AG09319 (cell line): ENCODE measurements around the gene RIT2.

ENCODE experiments used
- DNase-seq: peaks from one replicate; pipeline ENCODE4 v3.0.0-alpha.2; 2010; ENCODE audit warnings: low read depth; ENCODE audit errors: extremely low read depth
- CTCF ChIP-seq: IDR thresholded peaks from 2 replicates; pipeline ENCODE4 v1.5.1; 2011; ENCODE audit warnings: low read depth, mild to moderate bottlenecking, inconsistent platforms, low read length, moderate library complexity

Gene RIT2

DNA sequence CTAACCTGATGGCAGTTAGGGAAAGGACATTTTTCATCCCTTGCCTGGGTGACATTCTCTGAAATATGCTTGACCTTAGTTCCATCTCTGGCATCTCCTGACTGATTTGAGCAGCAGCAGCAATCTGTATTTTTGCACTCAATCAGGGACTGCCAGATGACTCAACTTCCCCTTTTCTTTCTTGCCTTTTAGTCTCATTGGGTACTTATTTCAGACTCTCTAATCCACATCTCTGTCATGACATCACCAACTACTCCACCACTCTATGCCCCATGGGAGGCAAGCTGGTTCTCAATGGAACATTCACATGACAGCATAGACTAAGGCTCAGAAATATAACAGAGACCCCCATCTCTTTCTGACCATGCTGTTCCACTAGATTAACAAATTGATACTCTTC, 254.2 kb downstream of the RIT2 start:
- DNase-seq: no peak
- TF ChIP-seq CTCF: no peak

DNA sequence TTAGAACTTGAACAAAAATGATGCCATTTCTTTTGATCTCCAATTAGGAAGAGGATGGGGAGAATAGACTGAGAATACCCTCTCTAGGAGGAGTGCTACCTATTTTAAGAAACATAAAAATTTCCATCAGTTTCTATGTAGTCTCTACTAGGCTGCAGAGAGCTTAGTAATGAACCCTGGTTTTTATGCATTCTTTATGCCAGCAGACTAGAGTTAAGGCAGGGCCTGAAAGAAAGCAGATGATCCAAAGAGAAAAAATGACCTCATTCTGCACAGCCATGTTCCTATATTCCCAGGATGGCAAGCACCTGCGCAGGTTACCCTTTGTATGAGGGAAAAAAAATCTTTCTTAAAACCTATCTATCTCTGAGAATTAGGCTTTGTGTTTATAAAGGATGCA, 254.9 kb downstream of the RIT2 start:
- no peak for TF ChIP-seq CTCF
- DNase-seq: no peak

DNA sequence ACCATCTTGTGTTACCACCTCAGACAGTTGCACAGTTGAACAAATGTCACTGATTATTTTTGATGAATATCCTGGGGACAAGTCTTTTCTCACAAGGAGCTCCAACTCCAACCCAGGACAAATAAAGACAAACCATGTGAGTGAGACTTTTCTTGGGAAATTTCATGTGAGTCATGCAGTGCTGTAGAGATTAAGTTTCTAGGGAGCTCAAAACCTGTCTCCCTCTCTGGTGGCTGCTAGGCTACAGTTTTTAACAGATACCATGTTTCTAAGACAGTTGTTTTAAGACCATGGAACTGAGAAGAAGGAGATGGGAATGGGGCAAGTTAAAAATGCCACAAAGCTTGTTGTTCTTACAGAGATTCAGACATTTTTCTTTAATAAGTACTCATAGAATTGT, 255.5 kb downstream of the RIT2 start:
- TF ChIP-seq CTCF: no peak
- DNase-seq: no peak

- no peak for DNase-seq
- TF ChIP-seq CTCF: no peak
Observed at GRCh38 chr18:42854558-42854957, 260.9 kb downstream of the RIT2 start.

GRCh38 chr18:42850174-42851083, 265.1 kb downstream of the RIT2 start:
- no peak for DNase-seq

GRCh38 chr18:42839408-42839807, 276.1 kb downstream of the RIT2 start:
- DNase-seq: no peak
- TF ChIP-seq CTCF: no peak

More at GRCh38 chr18:42850174-42851083, 265.1 kb downstream of the RIT2 start:
- no peak for TF ChIP-seq CTCF

DNA sequence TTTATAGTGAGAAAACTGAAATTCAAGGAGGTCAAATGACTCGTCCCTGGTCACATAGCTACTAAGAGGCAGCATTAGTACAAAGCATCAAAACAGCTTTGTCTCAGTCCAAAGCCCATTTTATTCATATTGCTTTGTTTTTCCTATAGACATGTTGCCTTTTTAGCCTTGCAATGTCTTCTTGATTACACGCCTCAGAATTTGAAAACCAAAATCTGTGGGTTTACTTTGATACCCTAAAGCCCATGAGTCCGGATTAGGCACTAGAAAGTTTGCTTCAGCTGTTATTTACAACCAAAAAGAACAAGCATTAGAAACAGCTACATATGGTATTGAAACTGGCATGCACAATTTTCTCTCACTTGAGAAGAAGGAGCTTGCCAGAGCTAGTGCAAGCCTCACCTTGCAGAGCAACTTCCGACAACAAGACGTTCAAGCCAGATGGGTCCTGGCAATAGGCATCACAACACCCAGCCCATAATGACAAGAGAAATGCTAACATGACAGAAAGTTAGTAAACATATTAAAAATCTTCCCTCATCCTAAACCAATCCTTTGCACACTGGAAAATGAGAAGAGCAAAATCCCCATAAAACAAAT, 276.8 kb downstream of the RIT2 start:
- no peak for TF ChIP-seq CTCF

More for the DNA sequence above, 276.8 kb downstream of the RIT2 start:
- no peak for DNase-seq
